Sigmoid colon (tissue), 4 donors: ENCODE measurements around the gene PCDH15.
"Not testable (repeated sequence)": the region's sequence is repeated elsewhere in the genome, so short reads cannot be mapped to it uniquely, and the experiment has no call there.

Experiments
- CTCF ChIP-seq, 4 experiments: fragments of 450-650 bp in 3 of 4; fragments of 200-600 bp in 1 of 4; IDR thresholded peaks; one replicate each; pipeline ENCODE4 v1.5.1; 2016 to 2019; ENCODE audit warnings: antibody characterized with exemption in 4 of 4, mild to moderate bottlenecking in 3 of 4, moderate library complexity in 2 of 4
- POLR2AphosphoS5 ChIP-seq, 4 donors: sonication (generic); formaldehyde crosslinking; IDR thresholded peaks; one replicate each; pipeline ENCODE4 v1.6.1; 2017; ENCODE audit warnings: antibody characterized with exemption in 4 of 4

- TF ChIP-seq CTCF, POLR2AphosphoS5 (IDR thresholded peaks at IDR 0.05): not testable (repeated sequence)
Measured at GRCh38 chr10:53924051-53924700, 876.9 kb downstream of the PCDH15 start.
